Subcutaneous adipose tissue (tissue), 4 donors: Measurements from ENCODE around the gene MRGPRX3. TPM values are rescaled to one million over a fixed set of nuclear protein-coding genes. Genes with fewer than 3 reads are reported as not detected.

Experiments used
- total RNA-seq, 4 donors: library from RNA; depleted of rRNA; stranded (reverse); fragments of >200 nt; gene quantifications; one replicate each; pipeline ENCODE4 v1.1.0, GENCODE V29; 2016
- TF ChIP-seq, protein P1 (sequence below): fragments of 450-650 bp; IDR thresholded peaks from one replicate; pipeline ENCODE4 v1.5.1; 2016; ENCODE audit warnings: low read depth, mild to moderate bottlenecking, control low read depth, antibody characterized with exemption, moderate library complexity

The MRGPRX3 gene
- not detected for total RNA-seq

GRCh38 chr11:18132341-18132740 lies at the start of gene MRGPRX3:
Gene MRGPRX3, plus strand, starts transcription at chr11:18132571. Its CDS starts 4,632 bp downstream, at chr11:18137203.
- TF ChIP-seq, protein P1, sequence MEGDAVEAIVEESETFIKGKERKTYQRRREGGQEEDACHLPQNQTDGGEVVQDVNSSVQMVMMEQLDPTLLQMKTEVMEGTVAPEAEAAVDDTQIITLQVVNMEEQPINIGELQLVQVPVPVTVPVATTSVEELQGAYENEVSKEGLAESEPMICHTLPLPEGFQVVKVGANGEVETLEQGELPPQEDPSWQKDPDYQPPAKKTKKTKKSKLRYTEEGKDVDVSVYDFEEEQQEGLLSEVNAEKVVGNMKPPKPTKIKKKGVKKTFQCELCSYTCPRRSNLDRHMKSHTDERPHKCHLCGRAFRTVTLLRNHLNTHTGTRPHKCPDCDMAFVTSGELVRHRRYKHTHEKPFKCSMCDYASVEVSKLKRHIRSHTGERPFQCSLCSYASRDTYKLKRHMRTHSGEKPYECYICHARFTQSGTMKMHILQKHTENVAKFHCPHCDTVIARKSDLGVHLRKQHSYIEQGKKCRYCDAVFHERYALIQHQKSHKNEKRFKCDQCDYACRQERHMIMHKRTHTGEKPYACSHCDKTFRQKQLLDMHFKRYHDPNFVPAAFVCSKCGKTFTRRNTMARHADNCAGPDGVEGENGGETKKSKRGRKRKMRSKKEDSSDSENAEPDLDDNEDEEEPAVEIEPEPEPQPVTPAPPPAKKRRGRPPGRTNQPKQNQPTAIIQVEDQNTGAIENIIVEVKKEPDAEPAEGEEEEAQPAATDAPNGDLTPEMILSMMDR, result no peak

DNA sequence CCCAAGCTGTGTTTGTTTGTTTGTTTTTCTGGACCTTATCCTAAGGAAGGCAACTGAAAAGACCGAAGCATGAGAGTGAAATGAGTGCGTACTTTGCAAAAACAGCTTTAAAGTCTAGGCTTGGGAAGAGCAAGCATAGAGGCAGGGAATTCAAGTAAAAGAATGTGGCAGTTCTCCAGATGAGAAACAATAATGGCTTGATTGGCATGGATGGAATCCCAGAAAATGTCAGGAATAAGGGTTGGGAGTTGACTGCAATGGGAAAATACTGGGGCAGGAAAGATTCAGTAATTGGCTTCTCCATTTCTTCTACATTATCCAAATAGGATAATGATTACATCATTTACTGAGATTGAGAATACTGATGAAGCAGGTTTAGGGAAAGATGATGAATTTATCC lies 44.0 kb upstream of the MRGPRX3 start:
- TF ChIP-seq, protein P1, result no peak

- TF ChIP-seq, protein P1, result no peak
These were observed 43.4 kb upstream of the MRGPRX3 start for GRCh38 chr11:18088966-18089365.

GRCh38 chr11:18091731-18092130 lies 40.6 kb upstream of the MRGPRX3 start:
- TF ChIP-seq, protein P1, result no peak

GRCh38 chr11:18093959-18094358 lies 38.4 kb upstream of the MRGPRX3 start:
- TF ChIP-seq, protein P1, result no peak

DNA sequence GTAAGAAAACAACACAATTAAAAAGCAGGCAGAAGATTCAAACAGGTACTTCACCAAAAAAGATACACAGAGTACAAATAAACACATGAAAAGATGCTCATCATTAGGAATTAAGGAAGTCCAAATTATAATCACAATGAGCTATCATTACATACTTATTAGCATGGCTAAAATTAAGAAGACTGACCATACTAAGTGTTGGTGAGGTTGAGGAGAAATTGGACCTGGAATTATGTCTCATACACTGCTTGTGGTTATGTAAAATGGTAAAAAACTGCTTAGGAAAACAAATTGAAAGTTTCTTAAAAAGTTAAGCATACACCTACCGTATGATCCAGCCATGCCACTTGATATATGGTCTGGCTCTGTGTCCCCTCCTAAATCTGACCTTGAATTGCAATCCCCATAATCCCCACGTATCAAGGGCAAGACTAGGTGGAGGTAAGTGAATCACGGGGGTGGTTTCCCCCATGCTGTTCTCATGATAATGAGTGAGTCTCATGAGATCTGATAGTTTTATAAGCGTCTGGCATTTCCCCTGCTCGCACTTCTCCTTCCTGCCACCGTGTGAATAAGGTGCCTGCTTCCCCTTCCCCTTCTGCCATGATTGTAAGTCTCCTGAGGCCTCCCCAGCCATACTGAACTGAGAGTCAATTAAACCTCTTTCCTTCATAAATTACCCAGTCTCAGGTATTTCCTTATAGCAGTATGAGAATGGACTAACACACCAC lies 31.3 kb upstream of the MRGPRX3 start:
- TF ChIP-seq, protein P1, result no peak

- TF ChIP-seq, protein P1, result no peak
These were observed 27.1 kb upstream of the MRGPRX3 start for GRCh38 chr11:18105086-18105801.
